HG02840 (cell line): Measurements from ENCODE around the gene DTNA.
"Not testable (repeated sequence)": the region's sequence is repeated elsewhere in the genome, so short reads cannot be mapped to it uniquely, and the experiment has no call there.

Experiments
- ATAC-seq: cut with Tn5 transposase; IDR thresholded peaks from one replicate; pipeline ENCODE4 v1.9.1; 2021; ENCODE audit warnings: mild to moderate bottlenecking, moderate library complexity, moderate number of reproducible peaks; ENCODE audit not compliant: unreplicated experiment, low FRiP score

DTNA gene

GRCh38 chr18:34709750-34710441 lies at the start of gene DTNA:
Gene DTNA (plus strand): TSS chr18:34710298. CDS start chr18:34755977, 45,679 bp downstream.
- ATAC-seq, result no peak

DNA sequence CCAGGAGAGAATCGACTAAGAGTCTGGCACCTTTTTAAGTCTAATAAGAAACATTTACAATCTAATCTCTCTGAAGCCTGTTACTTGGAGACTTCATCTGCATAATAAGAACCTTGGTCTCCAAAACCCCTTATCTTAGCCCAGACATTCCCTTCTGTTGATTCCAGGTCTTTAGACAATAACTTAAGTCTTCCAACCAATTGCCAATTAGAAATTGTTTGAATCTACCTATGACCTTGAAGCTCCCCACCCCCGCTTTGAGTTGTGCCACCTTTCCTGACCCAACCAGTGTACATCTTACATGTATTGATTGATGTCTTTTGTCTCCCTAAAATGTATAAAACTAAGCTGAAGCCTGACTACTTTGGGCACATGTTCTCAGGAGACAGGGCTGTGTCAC lies 49.5 kb upstream of the DTNA start:
- no peak for ATAC-seq

GRCh38 chr18:34661464-34662087 lies 48.5 kb upstream of the DTNA start:
- peak; percentile 63 for ATAC-seq

DNA sequence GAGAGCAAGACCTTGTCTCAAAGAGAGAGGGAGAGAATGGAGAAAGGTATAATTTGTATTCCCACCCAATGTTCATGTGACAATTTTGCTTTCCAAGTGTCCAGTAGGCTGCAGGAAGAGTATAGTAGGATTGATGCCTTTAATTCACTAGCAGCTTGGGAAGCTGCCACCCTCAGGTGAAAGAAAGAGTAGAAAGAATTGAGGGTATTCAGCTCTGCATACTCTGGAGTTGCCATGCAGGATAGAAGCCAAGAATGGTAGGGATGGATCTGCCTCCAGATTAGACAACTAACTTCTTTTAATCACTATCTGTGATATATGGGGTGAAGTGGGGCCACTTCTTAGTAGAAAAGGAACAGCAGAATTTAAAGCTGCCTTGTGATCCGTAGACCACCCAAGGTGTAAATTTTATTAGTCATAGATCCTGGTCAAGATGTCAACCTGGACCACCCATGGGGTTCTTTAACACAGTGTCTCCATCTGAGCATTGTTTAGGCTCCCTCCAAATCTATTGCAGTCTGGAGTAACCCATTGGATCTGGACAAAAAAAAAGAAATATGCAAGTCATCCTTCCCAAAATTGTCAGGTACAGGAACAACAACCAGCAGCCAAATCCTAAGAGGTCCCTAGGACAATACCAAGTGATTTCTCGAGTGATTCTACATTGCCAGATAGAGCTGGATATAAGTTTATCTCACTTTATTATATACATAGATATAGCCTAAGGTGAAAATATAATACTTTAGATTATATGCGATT lies 33.1 kb upstream of the DTNA start:
- ATAC-seq, result no peak

- not testable (repeated sequence) for ATAC-seq
These were observed 20.3 kb upstream of the DTNA start for GRCh38 chr18:34689750-34690149.

DNA sequence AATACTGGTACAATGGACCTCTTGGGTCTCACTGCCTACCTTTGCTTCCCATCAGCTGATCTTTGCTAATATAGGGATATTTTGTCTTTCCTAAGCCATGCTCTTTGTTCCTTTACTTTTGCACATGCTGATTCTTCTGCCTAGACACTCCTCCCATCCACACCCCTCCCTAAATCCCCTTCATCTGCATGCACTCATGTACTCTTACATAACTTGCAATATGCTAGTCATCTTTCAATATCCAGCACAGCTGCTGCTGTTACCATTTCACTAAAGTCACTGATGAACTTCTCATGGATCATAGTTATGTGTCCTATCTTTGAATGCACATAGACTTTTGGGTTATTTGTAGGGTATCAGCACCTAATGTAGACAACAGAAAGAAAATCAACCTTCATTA lies 18.5 kb upstream of the DTNA start:
- no peak for ATAC-seq

- ATAC-seq, result no peak
These were observed 15.4 kb upstream of the DTNA start for GRCh38 chr18:34694591-34695165.

- no peak for ATAC-seq
These were observed 14.8 kb upstream of the DTNA start for GRCh38 chr18:34695310-34695709.

GRCh38 chr18:34696671-34697070 lies 13.4 kb upstream of the DTNA start:
- no peak for ATAC-seq

DNA sequence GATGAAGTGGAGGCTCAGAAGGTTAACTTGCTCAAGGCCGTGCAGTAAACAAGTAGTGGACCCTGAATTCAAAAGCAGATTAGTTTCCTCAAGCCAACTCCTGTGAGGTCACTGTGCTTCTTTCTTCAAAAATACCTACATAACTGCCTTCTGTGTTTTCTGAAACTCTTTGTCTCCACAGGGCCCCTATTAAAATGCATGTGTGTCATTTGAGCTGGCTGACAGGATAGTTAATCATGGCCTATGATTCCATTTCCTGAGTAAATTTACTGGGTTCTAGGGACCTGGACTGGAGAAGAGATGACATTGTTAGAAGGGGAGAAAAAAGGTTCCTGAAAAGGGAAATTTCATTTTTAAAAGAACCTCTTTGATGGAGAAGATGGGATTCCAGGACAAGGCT lies 12.9 kb upstream of the DTNA start:
- ATAC-seq, result no peak

DNA sequence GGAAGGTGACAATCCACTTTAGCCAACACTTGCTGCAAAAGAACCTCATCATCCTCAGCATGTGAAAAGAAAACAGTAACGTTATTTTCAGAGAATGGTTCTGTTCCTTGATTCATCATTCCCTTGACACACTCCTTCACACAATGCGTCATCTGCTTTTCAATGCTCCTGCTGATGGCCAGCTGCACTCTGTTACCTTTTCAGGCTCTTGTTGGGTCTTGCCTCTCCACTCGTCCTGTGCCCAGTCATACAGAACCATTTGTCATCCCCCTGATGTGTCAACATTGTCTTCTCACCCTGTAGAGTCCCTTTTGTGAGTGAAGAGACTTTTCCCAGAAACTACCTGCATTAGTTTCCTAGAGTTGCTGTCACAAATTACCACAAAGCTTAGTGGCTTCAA lies 12.2 kb upstream of the DTNA start:
- ATAC-seq, result no peak

GRCh38 chr18:34701911-34702310 lies 8.2 kb upstream of the DTNA start:
- no peak for ATAC-seq

DNA sequence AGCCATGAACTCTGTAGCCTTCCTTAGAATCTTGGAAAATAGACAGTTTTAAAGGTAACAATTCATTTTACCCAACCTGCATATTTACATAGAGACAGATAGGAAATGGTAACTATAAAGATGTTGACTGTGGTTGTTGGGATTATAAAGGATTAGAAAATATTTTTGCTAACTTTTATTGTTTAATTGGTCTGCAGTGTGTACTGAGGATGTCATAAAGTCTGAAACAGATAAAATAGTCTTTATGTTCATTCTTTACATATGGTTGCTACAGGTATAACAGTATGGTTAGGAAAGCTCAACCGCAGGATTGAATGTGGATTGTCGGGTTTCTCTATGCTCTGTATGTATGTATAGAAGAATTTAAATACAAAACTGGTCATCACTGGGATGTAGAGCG lies 7.3 kb upstream of the DTNA start:
- ATAC-seq, result no peak

DNA sequence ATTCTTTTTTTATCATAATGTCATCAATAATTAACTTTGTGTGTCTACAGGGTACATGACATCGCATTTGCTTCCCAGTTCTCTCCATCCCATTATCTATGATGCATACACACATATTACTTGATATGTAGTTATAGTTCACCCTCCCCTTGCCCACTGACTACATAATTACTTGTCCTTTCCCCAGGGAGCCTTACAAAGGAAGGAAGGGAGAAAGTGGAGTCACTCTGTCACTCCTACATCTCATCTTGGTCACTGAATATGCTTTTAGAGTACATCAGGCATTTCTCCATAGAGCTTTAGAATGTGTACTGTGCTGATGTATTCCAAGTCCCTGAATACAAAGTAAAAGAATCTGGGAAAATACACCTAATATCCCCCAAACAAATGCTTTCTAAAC lies 6.0 kb upstream of the DTNA start:
- no peak for ATAC-seq

DNA sequence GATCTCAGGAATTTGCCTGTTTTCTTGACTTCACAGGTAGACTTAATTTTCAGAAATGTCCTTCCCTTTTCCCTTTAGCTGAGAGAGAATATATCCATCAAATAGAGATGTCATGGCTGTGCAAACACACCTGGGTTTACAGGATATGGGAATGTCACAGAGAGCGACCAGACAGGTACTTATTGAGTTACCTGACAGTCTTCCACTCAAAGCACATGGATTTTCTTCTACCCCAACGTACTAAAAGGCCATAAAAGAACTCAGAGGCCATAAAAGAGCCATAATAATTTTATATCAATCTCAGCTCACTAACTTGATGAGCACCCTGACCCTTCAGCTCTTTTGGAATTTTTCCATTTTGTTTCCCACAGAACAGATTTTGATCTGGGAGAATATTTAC lies 5.3 kb upstream of the DTNA start:
- ATAC-seq, result no peak

- ATAC-seq, result no peak
These were observed 2.4 kb upstream of the DTNA start for GRCh38 chr18:34707670-34708069.

- ATAC-seq, result no peak
These were observed 994 bp upstream of the DTNA start for GRCh38 chr18:34709104-34709503.

DNA sequence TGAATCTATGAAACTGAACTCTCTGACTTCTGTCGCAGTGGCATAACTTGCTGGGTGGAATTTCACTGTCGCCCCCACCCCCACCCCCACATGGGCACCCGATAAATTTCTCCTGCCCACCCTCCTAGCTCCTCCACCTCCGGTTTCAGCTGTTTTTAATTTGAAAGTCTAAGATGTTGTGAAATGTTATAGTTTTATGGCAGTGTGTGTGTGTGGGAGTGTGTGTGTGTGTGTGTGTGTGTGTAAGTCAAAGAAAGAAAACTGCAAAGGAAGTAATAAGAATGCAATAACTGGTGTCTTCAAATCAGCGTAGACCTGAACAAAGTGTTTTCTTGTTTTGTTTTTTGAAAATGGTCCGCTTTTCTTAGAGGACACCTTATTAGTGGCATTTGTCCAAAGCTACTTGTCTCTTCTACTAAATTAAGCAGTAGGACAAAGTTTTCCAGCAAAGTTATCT lies 388 bp downstream of the DTNA start:
- ATAC-seq, result no peak

DNA sequence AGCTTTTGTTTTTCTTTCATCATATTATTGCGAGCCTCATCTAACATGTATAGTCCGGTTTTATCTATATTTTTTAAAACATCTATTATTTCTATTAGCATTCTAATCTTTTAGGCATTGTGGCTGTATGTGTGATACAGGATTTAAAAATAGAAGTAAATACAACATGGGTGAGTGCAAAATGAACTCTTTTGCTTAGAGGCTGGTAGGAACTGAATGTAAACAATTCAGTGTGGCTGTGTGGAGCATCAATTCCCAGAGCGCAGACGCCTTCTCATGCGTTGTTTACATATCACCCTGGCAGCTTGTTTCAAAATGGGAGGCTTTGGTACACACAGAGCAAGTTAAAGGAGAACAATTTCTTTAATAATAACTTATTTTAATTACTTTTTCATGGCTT lies 836 bp downstream of the DTNA start:
- no peak for ATAC-seq

DNA sequence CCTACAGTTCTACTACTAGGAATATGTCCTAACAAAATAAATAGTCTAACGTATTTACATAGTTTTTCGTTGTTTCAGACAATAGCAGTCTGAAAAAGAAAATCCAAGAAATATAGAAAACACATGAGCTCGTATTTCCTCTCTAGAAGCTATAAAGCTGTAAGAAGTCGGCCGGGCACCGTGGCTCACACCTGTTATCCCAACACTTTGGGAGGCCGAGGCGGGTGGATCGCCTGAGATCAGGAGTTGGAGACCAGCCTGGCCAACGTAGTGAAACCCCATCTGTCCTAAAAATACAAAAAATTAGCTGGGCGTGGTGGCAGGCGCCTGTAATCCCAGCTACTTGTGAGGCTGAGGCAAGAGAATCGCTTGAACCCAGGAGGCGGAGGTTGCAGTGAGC lies 6.0 kb downstream of the DTNA start:
- ATAC-seq, result not testable (repeated sequence)

- no peak for ATAC-seq
These were observed 8.5 kb downstream of the DTNA start for GRCh38 chr18:34718610-34719009.
